Transverse colon (tissue), 4 donors: Measurements from ENCODE around the gene TNFAIP6. TPM values are rescaled to one million over a fixed set of nuclear protein-coding genes. Genes with fewer than 3 reads are reported as not detected.

Source experiments
- DNase-seq: peaks from one replicate; pipeline ENCODE4 v3.0.0-alpha.2; 2019
- H3K27ac ChIP-seq, 4 donors: fragments of 200-600 bp; sonication (generic); 2 replicates each; pipeline ENCODE4 v1.5.1; 2016 to 2018; ENCODE audit warnings: inconsistent platforms in 4 of 4
- H3K27me3 ChIP-seq: fragments of 200-600 bp; sonication (generic); 2 replicates; pipeline ENCODE4 v1.5.1; 2017; ENCODE audit warnings: inconsistent platforms
- H3K36me3 ChIP-seq, 4 donors: fragments of 200-600 bp; sonication (generic); 2 replicates each; pipeline ENCODE4 v1.5.1; 2017 to 2019; ENCODE audit warnings: inconsistent platforms in 4 of 4
- H3K4me1 ChIP-seq, 4 donors: fragments of 200-600 bp; sonication (generic); 2 replicates each; pipeline ENCODE4 v1.5.1; 2017 to 2020; ENCODE audit warnings: inconsistent platforms in 4 of 4
- H3K4me3 ChIP-seq, 4 donors: fragments of 200-600 bp; sonication (generic); 1 replicate in 1 of 4; 2 replicates in 3 of 4; pipeline versions ENCODE4 v1.5.1 to v1.6.1; 2017 to 2019; ENCODE audit warnings: inconsistent platforms in 4 of 4
- H3K9me3 ChIP-seq, 2 donors: fragments of 200-600 bp; sonication (generic); 2 replicates each; pipeline ENCODE4 v1.5.1; 2017 to 2019; ENCODE audit warnings: inconsistent platforms in 2 of 2
- EP300 ChIP-seq: sonication (generic); formaldehyde crosslinking; IDR thresholded peaks from one replicate; pipeline ENCODE4 v1.6.1; 2017; ENCODE audit warnings: antibody characterized with exemption, low read depth
- POLR2A ChIP-seq: fragments of 450-650 bp; IDR thresholded peaks from one replicate; pipeline ENCODE4 v1.6.1; 2016; ENCODE audit warnings: antibody characterized with exemption, mild to moderate bottlenecking, moderate library complexity
- POLR2AphosphoS5 ChIP-seq, 3 donors: sonication (generic); formaldehyde crosslinking; IDR thresholded peaks; one replicate each; pipeline ENCODE4 v1.6.1; 2016; ENCODE audit warnings: antibody characterized with exemption in 3 of 3
- WGBS, 2 donors: methylation state at CpG; one replicate each; pipeline ENCODE4 v1.1.5; 2018; ENCODE audit warnings: low coverage in 1 of 2; 5-methylcytosine and 5-hydroxymethylcytosine counted together
- in situ Hi-C, 4 donors: fragments of 200-750 bp; cut with MboI; loops; one replicate each; pipeline versions ENCODE4 v1.15.0 to v1.15.1; 2017; ENCODE audit warnings: low sequenced_read_pairs in 3 of 4, low pct_ligation_motif_present in 1 of 4, low pct_unique_long_range_greater_than_20kb in 1 of 4
- intact Hi-C: fragments of 100-400 bp; cut with DNase I; formaldehyde crosslinking; loops from one replicate; pipeline ENCODE4 v1.15.1; 2023; ENCODE audit warnings: low total_unique reads
- small RNA-seq, 4 donors: library from RNA; depleted of rRNA; stranded (forward); fragments of <200 nt; gene quantifications; one replicate each; pipeline ENCODE3, GENCODE V24; 2016
- total RNA-seq, 4 donors: library from RNA; depleted of rRNA; stranded (reverse); fragments of >200 nt; gene quantifications; one replicate each; pipeline ENCODE4 v1.1.0, GENCODE V29; 2016
- TF ChIP-seq, protein P1 (sequence below), 5 experiments: fragments of 200-600 bp in 3 of 5; fragments of 450-650 bp in 2 of 5; sonication (generic) in 3 of 5; IDR thresholded peaks; 1 replicate in 2 of 5; 2 replicates in 3 of 5; pipeline ENCODE4 v1.5.1; 2016 to 2017; ENCODE audit warnings: antibody characterized with exemption in 5 of 5, inconsistent platforms in 3 of 5, mild to moderate bottlenecking in 2 of 5, moderate library complexity in 1 of 5

Gene TNFAIP6
- total RNA-seq, 4 donors from 2014 or later = 0.95 TPM; not detected in 3

DNA sequence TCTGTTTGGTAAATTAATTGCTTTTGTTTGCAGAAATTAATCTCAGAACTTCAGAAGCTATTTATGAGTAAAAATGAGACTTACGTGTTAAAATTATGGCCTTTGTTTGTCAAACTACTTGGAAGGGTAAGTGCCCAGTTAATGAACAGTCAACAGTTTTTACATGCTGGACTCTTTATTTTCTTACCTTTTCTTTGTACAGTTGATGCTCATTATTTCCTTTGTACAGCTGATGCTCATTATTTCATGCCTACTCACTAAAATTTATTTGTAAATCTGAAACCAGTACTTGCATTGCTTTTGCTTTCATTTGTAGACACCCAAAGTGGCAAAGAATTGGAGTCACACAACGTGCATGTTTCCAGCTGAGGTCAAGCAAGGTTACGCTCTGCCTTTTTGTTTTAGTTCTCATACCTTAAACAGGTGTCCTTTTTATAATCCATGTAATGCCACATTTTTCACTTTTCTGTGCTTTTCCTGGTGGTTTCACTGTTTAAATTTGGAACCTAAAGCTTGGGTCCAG, 65.6 kb downstream of the TNFAIP6 start:
- Histone ChIP-seq H3K27ac (no peak overlapping the region), H3K9me3 (no peaks in the 10 kb centered on the region), H3K27me3 (no peaks in the 10 kb centered on the region), H3K36me3 (peaks cover 0 to 29% (median 14%) of the 10 kb centered on the region in 4 donors), H3K4me3 (no peak overlapping the region), H3K4me1 (peaks cover 0 to 2% (median 0%) of the 10 kb centered on the region in 4 donors)
- intact Hi-C loops = no loop called here
- in situ Hi-C loops = no loop called here
- DNase-seq = no peak
- WGBS, 2 donors = 69% methylated on average over 3 of the region's 3 CpGs
- TF ChIP-seq POLR2AphosphoS5 (IDR thresholded peaks at IDR 0.05) = no peak
- TF ChIP-seq, protein P1, sequence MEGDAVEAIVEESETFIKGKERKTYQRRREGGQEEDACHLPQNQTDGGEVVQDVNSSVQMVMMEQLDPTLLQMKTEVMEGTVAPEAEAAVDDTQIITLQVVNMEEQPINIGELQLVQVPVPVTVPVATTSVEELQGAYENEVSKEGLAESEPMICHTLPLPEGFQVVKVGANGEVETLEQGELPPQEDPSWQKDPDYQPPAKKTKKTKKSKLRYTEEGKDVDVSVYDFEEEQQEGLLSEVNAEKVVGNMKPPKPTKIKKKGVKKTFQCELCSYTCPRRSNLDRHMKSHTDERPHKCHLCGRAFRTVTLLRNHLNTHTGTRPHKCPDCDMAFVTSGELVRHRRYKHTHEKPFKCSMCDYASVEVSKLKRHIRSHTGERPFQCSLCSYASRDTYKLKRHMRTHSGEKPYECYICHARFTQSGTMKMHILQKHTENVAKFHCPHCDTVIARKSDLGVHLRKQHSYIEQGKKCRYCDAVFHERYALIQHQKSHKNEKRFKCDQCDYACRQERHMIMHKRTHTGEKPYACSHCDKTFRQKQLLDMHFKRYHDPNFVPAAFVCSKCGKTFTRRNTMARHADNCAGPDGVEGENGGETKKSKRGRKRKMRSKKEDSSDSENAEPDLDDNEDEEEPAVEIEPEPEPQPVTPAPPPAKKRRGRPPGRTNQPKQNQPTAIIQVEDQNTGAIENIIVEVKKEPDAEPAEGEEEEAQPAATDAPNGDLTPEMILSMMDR (IDR thresholded peaks at IDR 0.05) = no peak
- no peak for TF ChIP-seq EP300
- no peak for TF ChIP-seq POLR2A

DNA sequence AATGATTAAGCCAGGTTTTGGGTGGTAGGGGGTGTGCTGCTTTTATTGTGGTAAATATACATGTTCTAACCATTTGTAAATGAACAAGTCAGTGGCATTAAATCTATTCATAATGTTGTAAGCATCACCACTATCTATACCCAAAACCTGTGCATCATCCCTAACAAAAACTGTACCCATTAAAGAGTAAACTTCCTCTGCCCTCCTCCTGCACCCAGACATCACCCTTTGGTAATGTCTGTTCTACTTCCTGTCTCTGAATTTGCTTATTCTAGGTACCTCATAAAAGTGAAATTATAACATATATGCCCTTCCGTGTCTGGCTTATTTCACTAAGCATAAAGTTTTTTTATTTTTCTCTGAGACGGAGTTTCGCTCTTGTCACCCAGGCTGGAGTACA, 66.4 kb downstream of the TNFAIP6 start:
- in situ Hi-C loops = no loop called here

More for the DNA sequence above, 66.4 kb downstream of the TNFAIP6 start:
- intact Hi-C loops = no loop called here
- Histone ChIP-seq H3K4me3 (no peak overlapping the region), H3K9me3 (no peaks in the 10 kb centered on the region), H3K27me3 (no peaks in the 10 kb centered on the region), H3K4me1 (peaks cover 0 to 2% (median 0%) of the 10 kb centered on the region in 4 donors), H3K36me3 (peaks cover 0 to 34% (median 15%) of the 10 kb centered on the region in 4 donors), H3K27ac (no peak overlapping the region)
- 54 to 59% methylated on average over 3 of the region's 3 CpGs for WGBS, 2 donors
- no peak for TF ChIP-seq EP300
- TF ChIP-seq, protein P1 (IDR thresholded peaks at IDR 0.05) = no peak
- no peak for TF ChIP-seq POLR2A
- DNase-seq = no peak

Small RNA genes lying within 50 kb of the gene (small RNA-seq; reads per million reads assigned to genes)
- gene MIR4773-1 = 0 reads per million in 4 donors
- gene RN7SL124P = 0 reads per million in 4 donors

Other genes starting within 250 kb of the TNFAIP6 start
- gene RBM43, start 95.7 kb upstream of the TNFAIP6 start, total RNA-seq = 1 to 10 TPM; 3.1 to 5.2 (median 3.9) TPM
- gene NMI, start 67.9 kb upstream of the TNFAIP6 start, total RNA-seq = 10 to 100 TPM in 3 of 4 donors, 1 to 10 TPM in 1; 1.6 to 23.9 (median 19.3) TPM
- gene RIF1, start 52.3 kb downstream of the TNFAIP6 start, total RNA-seq = 10 to 100 TPM; 10.8 to 43.2 (median 17.9) TPM